ENCODE measurements around the gene TCF23.
"Not testable (repeated sequence)": the region's sequence is repeated elsewhere in the genome, so short reads cannot be mapped to it uniquely, and the experiment has no call there.

TCF23 gene

DNA sequence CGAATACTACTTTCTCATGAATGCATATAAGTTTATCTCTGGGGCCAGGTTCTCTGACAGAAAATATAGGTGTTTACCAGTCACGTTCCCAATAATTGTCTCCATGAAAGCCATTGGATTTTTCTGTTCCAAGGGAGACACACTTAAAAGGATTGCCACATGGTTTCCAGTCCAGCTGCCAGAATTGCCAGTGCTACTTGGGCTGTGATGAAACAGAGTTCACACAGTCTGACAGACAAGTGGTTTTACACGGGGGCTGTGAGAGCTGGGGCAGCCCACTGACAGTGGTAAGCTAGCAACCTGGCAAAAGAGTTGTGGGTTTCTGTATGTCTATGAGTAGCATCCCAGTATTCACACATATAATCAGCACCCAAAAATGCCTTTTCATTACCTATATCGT, 35.3 kb downstream of the TCF23 start:
- no peak for DNase-seq (ENCODE audit: extremely low read depth in 1 of 2, low read depth in 1 of 2)

DNA sequence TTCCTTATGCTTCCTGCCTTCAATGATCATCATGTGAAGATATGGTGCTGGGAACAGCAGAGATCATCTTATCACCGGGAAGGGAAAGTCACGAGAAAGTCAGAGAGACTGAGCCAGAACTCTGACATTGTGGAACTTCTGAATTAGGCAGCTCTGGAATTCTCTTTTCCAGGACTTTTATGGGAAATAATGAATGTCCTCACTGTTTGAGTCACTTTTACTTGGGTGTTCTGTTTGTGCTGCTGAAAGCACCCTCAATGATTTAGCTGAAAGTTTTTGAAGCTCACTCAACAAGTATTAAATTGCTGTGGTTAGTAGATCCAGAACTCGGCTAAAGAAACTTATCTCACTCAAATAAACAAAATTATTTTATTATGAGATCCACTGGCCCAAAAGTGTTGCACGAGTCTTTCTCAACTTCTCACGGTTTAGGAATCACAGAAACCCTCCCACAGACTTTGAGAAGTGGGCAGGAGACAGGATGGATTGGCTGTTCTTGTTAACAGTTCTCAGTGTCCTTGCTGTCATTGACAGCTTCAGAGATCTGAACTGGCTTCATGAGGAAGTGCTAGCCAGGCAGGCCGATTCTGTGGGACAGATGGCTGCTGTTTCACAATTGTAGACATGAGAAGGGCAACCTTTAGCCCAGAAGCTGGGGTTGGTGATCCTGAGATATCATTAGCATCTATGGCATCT, 36.7 kb downstream of the TCF23 start:
- no peak for DNase-seq (ENCODE audit: extremely low read depth in 1 of 2, low read depth in 1 of 2)

DNA sequence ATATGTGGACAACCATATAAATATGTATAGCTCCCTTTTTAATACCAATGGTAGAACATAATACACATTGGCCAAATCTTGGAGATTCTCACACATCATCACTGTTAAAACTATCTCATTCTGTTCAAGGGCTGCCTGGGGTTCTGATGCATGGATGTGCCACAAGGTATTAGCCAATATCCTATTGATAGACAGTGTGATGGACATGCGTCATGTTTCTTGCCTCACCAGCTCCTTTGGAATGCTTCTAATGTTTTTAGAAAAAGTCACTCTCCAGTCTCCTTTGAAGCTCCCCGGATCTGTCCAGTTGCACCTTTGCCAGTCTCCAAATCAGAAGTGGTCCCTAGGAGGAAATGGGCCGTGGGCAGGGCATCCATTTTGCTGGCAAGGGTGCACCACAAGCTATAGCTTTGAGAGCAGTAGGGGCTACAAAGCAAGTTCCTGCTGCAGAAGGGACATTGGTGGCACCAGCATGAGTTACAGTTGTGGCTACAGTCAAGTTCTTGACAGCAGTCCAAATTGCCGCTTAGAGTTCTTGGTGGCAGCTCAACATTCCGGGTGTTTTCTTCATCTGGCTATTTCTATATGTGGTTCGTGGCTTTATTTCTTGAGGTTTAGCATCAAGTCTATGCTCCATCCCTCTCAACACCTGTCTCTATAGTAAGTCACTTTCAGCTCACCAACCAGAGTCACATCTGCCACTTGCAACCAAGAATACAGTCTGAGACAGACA, 38.0 kb downstream of the TCF23 start:
- DNase-seq (ENCODE audit: extremely low read depth in 1 of 2, low read depth in 1 of 2), result no peak

DNA sequence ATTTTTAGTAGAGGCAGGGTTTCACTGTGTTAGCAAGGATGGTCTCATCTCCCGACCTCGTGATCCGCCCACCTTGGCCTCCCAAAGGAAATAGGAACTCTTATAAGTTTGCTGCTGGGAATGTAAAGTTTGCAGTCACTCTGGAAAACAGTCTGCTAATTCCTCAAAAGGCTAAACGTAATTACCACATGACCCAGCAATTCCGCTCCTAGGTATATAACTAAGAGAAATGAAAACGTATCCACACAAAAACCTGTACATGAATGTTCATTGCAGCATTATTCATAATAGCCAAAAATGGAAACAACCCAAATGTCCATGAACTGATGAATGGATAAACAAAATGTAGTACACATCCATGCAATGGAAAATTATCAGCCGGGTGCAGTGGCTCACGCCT, 41.2 kb downstream of the TCF23 start:
- DNase-seq (ENCODE audit: extremely low read depth in 1 of 2, low read depth in 1 of 2), result no peak

- DNase-seq (ENCODE audit: extremely low read depth in 1 of 2, low read depth in 1 of 2), result peak in 1 of 2 donors; percentile 13
Observed at GRCh38 chr2:27191070-27191829, 42.4 kb downstream of the TCF23 start.

GRCh38 chr2:27194538-27195354, 45.9 kb downstream of the TCF23 start:
- no peak for DNase-seq (ENCODE audit: extremely low read depth in 1 of 2, low read depth in 1 of 2)

GRCh38 chr2:27195799-27196198, 47.0 kb downstream of the TCF23 start:
- not testable (repeated sequence) for DNase-seq (ENCODE audit: extremely low read depth in 1 of 2, low read depth in 1 of 2)

DNA sequence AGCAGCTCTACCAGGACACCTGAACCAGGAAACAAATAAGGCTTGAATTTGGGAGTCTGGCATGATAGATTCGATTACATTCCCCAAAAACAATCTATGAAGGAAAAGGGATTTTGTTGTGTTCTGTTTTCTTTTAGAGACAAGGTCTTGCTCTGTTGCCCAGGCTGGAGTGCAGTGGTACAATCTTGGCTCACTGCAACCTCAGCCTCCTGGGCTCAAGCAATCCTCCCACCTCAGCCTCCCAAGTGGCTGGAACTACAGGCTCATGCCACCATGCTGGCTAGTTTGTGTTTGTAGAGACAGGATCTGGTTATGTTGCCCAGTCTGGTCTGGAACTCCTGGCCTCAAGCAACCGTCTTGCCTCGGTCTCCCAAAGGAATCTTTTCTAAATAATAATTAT, 49.3 kb downstream of the TCF23 start:
- DNase-seq (ENCODE audit: extremely low read depth in 1 of 2, low read depth in 1 of 2), result not testable (repeated sequence)

DNA sequence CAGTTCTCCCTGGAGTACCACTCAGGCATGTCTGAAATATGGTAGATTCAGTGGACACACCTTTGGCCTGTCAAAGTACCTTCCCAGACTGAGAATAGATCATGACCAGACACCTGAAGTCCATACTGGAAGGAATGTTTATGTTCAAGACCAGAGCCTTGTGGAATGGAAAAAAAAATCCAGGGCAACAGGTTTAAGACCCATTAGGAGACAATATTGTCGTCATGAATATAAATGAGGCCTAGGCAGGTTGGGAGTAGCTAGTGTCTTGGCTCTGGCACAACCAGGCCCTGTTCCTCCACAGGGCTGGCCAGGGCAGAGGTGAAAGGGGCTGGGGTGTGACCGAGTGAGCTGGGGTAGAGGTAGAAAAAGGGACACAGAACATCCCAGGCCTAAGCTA, 49.8 kb downstream of the TCF23 start:
- no peak for DNase-seq (ENCODE audit: extremely low read depth in 1 of 2, low read depth in 1 of 2)

DNA sequence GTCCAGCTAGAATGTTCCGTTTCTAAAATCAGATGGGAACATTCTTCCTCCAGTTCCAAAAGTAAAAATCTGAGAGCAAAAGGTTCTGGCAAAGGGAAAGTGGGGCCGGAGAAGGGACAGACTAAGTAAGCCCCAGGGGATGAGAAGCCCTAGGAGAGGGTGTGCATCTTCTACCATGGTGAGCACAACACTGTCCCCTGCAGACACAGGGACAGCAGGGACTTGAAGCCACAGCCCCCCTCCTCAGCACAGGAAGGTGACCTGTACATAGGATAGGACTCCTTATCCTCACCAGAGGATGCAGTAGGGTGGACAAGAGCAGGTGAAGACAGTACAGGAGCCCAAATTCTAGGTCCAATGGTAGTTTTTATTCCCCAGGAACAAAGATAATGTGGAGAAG, 50.4 kb downstream of the TCF23 start:
- no peak for DNase-seq (ENCODE audit: extremely low read depth in 1 of 2, low read depth in 1 of 2)

DNA sequence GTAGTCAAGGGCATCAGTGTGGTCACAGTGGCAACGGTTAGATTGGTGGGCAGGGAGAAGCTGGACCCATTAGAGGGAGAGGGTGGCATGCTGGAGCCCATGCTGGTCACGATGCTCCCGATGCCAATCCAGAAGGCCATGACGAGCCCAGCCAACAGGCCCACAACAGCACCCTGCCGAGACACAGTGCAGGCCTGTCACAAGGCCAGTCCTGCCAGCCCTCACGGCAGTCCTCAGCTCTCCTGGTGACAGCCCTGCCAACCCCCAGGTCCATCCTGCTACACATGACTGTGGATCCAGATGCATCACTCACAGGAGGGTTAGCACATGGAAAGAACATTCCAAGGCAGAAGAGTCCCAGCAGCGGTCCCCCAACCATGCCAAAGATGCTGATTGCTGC, 52.9 kb downstream of the TCF23 start:
- no peak for DNase-seq (ENCODE audit: extremely low read depth in 1 of 2, low read depth in 1 of 2)

- no peak for DNase-seq (ENCODE audit: extremely low read depth in 1 of 2, low read depth in 1 of 2)
Observed at GRCh38 chr2:27202854-27203253, 54.0 kb downstream of the TCF23 start.

DNA sequence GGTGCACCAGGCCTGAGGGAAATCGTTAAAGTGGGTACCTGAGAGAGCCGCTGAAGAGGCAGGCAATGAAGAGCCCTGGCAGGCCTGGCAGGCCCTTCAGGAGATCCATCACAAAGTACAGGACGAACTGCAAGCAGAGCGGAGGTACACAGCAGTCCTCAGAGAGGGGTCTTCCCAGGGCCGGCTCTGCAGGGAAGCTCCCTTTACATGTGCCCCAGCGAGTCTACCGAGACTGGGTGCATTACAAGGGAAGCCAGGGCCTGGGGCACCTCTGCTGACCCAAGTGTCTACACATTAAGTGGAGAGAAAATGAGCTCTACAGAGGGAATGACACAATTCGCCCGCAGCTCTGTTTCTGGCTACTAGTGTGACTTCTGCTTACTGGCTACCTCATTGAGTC, 54.9 kb downstream of the TCF23 start:
- no peak for DNase-seq (ENCODE audit: extremely low read depth in 1 of 2, low read depth in 1 of 2)

- no peak for DNase-seq (ENCODE audit: extremely low read depth in 1 of 2, low read depth in 1 of 2)
Observed at GRCh38 chr2:27204566-27204965, 55.8 kb downstream of the TCF23 start.

- DNase-seq (ENCODE audit: extremely low read depth in 1 of 2, low read depth in 1 of 2), result no peak
Observed at GRCh38 chr2:27205206-27205605, 56.4 kb downstream of the TCF23 start.

- DNase-seq (ENCODE audit: extremely low read depth in 1 of 2, low read depth in 1 of 2), result no peak
Observed at GRCh38 chr2:27206346-27206745, 57.5 kb downstream of the TCF23 start.

Measured in activated CD8-positive, alpha-beta memory T cell treated with anti-CD3 and anti-CD28 coated beads for 1 hour (primary cell).